Epithelial cell of proximal tubule (primary cell): Measurements from ENCODE around the gene LLPH. TPM values are rescaled to one million over a fixed set of nuclear protein-coding genes. Genes with fewer than 3 reads are reported as not detected.
A peak's percentile ranks its signal among the peaks of the same experiment; 100 is the strongest.

Experiments used
- DNase-seq: peaks from one replicate; pipeline ENCODE4 v3.0.0-alpha.2; 2011; ENCODE audit warnings: low read depth
- H3K4me3 ChIP-seq: 2 replicates; pipeline ENCODE4 v1.5.1; 2011; ENCODE audit warnings: low read depth, mild to moderate bottlenecking, low read length
- CTCF ChIP-seq: conservative IDR thresholded peaks from 2 replicates; pipeline ENCODE4 v1.5.1; 2012; ENCODE audit warnings: low read depth, mild to moderate bottlenecking, low read length
- total RNA-seq: library from RNA; depleted of rRNA; stranded (reverse); fragments of >200 nt; gene quantifications from 2 replicates; pipeline ENCODE4 v1.2.3, GENCODE V29; 2015

Gene LLPH
- total RNA-seq, 1 donor from 2014 or later = 15.9 TPM

- DNase-seq = no peak
- TF ChIP-seq CTCF = no peak
- H3K4me3 ChIP-seq = no peak overlapping the region
Measured at GRCh38 chr12:66115071-66115600, 15.4 kb downstream of the LLPH start.

GRCh38 chr12:66113471-66113870 lies 17.1 kb downstream of the LLPH start:
- H3K4me3 ChIP-seq = no peak overlapping the region
- DNase-seq = no peak
- no peak for TF ChIP-seq CTCF

- no peak for DNase-seq
- no peak for TF ChIP-seq CTCF
Measured at GRCh38 chr12:66111605-66112004, 18.9 kb downstream of the LLPH start.

GRCh38 chr12:66109056-66109455 lies 21.5 kb downstream of the LLPH start:
- H3K4me3 ChIP-seq = no peak overlapping the region
- TF ChIP-seq CTCF = no peak
- no peak for DNase-seq

More at GRCh38 chr12:66111605-66112004, 18.9 kb downstream of the LLPH start:
- no peak overlapping the region for H3K4me3 ChIP-seq

- no peak overlapping the region for H3K4me3 ChIP-seq
- TF ChIP-seq CTCF = no peak
- DNase-seq = no peak
Measured at GRCh38 chr12:66108386-66108785, 22.2 kb downstream of the LLPH start.

GRCh38 chr12:66107451-66107915 lies 23.1 kb downstream of the LLPH start:
- H3K4me3 ChIP-seq = no peak overlapping the region
- TF ChIP-seq CTCF = peak; percentile 79
- peak; percentile 80 for DNase-seq
